HG02840 (cell line): Measurements from ENCODE around the gene CRBN.
A peak's percentile ranks its signal among the peaks of the same experiment; 100 is the strongest.

Experiments used
- ATAC-seq: cut with Tn5 transposase; IDR thresholded peaks from one replicate; pipeline ENCODE4 v1.9.1; 2021; ENCODE audit warnings: mild to moderate bottlenecking, moderate library complexity, moderate number of reproducible peaks; ENCODE audit not compliant: unreplicated experiment, low FRiP score

CRBN gene

DNA sequence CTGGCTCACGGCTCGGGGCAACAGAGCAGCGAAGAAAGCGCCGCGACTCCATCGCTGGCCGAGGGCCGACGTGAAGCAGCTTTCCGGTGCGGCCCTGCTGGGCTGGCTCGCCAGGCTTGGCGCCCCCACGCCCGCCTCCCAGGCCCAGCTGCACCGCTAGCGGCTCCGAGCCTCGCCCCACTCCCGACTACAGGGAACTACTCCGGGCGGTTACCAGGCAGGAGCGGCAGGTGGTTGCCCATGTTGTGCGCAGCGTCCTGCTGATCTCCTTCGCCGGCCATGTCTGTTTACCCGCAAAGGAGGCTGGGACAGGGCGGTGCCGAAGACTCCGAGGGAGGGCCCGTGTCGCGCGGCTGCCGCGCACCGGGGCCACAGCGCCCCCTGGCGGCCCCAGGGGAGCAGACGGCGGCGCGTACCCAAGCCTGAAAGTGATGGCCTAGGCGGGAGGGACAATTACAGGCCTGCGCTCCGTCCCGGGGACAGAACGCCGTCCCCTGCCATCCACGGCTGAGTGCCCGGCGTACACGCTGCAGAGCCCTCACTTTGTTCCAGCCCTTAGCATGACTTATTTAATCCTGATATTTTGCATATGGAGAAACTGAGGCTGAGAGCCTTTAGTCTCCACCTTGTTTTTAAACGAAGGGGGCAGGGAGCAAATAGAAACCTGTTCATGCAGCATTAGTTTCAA lies at the start of gene CRBN:
Gene CRBN (minus strand): TSS at position 285 of the 688 bp plus-strand sequence. CDS start 4 bp downstream, at position 281.
- peak; percentile 100 for ATAC-seq

DNA sequence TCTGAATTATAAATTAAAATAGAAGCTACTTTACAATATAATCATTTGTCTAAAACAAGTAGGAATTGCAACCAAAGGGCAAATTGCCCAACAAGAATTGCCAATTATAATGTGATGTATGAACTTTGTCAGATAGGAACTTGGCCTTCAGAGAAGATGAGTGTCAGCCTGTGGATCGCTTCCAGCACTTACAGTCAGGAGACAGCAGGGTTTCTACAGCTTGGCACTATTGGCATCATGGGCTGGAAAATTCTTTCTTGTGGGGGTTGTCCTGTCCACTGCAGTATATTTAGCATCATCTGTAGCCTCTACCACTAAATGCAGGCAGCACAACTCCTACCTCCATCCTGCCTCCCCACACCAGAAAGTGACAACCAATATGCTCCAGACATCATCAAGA lies 48.1 kb upstream of the CRBN start:
- no peak for ATAC-seq

DNA sequence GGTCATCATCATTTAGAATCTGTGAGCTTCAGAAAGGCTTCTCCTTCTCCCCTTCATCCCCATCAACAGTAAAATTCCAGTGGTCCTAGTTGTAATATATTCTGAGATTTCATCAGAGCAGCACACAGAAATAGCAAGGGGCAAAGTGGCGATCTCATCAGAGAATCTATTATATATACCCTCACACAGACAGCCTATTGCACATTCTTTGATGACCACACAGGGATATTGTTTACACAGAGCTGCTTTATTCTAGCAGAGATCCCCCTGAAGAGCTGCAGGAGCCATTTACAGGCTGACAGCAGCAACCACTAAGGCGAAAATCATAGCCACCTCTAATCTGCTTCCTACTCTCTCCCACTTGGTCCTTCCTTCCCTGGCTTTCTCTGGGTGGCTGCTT lies 42.0 kb upstream of the CRBN start:
- ATAC-seq, result no peak

DNA sequence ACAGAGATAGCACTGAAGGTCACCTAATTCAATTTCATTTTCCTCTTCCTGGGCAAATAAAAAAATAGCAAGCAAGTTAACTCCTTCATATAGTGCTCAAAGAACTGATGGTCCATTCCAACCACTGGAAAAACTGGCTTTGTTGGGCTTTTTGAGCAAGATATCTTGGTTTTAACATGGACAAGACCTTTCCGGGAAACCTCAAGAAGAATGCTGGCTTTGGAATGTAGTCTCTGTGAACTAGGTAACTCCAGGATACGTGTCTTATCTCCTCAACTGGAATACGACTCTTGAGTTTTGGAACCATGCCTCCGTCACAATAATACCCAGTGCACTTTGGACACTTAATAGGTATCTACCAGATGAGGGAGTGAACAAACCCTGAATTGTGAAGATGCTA lies 36.9 kb upstream of the CRBN start:
- no peak for ATAC-seq

DNA sequence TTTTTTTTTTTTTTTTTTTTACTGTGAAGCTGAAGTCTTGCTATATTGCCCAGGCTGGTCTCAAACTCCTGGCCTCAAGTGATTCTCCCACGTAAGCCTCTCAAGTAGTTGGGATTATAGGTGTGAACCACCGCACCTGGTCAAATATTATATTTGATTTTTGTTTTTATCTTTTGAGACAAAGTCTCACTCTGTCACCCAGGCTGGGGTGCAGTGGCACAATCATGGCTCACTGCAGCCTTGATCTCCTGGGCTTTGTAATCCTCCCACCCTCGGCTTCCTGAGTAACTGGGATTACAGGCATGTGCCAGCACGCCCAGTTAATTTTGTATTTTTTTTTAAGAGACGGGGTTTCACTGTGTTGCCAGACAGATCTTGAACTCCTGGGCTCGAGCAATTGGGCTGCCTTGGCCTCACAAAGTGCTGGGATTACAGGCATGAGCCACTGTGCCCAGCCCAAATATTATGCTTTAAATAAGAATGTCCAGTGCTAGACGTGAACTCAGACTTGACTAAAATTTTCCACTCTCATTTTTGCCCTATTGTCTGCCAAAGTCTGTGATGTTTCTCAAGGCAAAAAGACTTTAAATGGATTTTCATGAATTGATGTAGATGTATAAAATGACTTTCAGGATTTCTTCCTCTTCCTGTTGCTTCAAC lies 33.4 kb upstream of the CRBN start:
- no peak for ATAC-seq

DNA sequence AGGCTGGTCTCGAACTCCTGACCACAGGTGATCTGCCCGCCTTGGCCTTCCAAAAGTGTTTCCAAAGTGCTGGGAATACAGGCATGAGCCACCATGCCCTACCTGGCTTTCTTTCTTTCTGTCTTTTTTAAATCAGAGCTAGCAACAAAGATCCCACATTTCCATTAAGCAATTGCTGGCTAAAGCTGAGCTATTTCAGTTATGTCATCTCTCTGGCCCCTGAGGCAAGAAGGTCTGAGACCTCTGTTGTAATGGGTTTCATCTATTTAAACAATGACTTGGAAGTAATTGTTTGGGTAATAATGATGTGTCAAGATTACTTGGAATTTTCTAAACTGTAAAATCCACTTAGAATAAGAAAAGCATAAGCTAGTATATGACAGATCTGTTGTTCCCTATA lies 30.2 kb upstream of the CRBN start:
- no peak for ATAC-seq

DNA sequence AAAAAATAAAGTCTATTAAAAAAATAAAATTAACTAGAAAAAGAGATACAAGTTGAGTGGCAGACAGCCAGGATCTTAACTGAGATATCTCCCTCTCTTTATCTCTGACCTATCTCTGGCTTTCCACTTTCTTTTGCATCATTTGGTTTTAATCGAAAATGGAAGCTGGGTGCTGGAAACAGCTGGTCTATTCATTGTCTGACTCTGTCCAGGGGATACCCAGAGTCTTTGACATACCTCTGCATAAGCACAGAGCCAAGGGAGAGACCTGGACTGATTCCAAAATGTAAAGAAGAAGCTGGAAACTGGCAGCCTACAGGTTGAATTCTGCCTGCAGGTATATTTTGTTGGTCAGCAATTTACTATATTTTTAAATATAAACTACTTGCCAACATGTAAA lies 29.6 kb upstream of the CRBN start:
- no peak for ATAC-seq

DNA sequence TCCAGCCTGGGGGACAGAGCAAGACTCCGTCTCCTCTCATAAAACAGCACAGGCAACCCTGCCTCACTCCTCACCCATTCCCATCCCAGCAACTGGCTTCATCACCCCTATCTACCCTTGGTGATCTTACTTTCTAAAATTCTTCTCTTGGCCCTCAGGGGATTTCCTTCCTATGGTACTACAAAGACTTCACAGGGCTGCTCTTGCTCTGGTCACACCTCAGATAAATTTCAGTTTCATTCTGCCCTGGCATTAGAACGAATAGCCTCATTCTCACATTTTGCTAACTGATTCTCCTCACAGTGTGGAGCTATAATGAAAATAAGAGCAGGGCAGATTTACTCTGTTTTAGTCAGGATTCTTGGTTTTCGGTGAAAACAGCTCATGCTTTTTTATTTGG lies 22.1 kb upstream of the CRBN start:
- peak; percentile 43 for ATAC-seq

DNA sequence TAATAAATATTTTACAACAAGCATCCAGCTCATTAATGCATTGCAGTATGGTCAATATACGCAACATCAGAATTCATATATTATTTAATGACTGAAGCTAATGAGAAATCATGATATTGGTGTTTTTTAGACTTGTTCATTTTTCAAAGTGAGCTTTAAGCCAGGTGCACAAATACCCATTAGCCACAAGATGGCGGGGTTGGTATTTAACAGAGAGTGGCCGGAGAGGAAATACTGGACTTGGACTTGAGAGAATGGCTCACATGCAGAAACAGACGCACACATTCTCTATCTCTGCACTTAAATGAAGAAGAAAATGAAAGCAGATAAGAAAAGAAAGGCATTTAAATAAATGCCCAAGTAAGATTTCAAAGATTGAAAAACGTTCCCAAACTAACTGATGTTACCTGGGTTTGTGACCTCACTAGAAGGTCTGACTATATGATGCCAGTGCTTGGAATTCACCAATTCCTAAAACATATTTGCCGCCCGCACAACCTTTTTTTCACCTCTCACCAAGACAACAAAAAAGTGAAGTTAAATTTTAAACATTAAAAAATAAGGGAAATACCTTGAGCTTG lies 21.2 kb upstream of the CRBN start:
- ATAC-seq, result peak; percentile 55

DNA sequence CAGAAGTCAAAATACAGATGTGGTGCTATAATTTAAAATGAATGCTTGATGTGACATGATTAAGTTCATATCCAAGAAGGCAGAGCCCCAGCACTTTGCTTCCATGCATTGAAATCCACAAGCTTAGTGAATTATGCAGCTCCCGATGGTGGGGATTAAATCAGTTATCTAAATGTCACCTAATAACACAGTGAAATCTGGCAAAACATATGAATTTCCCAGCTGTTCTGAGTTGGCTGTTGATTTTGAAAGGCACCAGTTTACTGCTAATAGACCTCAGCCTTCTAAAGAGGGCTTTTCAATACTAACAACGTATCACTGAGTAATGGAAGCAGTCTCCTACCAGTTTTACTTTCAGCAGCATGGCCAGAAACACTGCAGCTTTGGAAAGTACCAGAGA lies 19.8 kb upstream of the CRBN start:
- ATAC-seq, result no peak

DNA sequence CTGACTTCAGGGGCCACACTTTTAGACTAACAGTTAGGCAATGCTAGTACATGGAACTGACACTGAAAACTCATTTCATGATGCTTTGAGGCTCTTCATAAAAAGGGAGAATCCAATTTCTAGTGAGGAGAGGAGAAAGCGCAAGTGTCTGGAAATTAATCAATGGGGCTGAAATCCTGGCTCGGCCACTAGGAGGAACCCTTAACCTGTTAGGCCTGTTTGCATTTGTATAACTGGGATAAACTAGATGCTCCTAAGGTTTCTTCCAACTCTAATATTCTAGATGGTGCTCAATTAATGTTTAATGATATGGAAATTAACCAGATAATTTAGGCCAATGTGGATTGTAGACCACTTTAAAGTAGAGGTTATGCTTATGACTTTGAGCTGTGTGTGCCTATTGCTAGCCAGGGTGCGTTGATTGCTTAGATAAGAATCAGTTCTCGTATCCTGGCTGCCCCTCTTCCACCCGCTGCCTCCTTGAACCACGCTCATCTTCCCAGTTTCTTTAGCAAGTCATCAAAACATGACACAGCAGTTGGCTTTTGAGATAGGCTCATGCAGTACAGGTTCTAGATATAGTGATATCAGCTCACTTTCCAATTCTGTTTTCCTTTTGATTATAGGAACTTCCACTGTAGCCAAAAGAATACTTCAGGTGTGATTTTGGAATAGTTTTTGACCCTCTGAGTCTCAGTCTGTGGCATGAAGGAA lies 16.8 kb upstream of the CRBN start:
- ATAC-seq, result no peak

DNA sequence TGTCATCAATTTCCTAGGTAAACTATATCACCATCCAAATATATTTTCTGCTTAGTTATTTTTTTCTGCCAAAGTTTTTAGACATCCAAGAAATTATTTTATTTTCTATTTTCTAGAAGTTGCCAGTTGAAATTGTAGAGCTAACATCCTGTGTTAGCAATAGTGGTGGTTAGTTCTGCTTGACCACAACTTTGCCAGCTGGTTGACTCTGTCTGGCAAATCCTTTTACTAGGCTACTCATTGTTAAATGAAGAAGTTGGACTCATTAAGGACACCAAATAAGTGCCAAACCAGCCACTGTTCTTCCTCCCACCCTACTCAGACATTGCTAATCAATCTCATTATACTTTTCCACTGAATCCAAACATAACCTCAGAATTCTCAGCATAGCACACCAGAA lies 15.4 kb upstream of the CRBN start:
- ATAC-seq, result no peak

DNA sequence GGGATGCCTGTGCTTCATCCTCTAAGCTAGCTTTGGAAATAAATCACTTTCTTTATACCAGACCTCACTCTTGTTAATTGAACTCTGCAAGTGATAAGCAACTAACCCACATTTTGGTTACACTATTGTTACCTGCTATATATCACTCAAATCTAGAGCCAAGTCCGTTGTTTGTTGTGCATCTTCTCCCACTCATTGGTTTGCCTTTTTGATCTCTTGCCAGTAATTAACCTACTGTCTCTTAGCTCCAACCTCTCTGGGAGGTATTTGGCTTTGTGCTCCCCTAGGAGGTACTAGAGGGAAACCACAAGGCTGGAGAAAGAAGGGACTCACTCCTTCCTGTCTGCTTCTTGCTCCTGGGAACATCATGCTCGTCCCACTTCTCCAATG lies 12.8 kb upstream of the CRBN start:
- no peak for ATAC-seq

DNA sequence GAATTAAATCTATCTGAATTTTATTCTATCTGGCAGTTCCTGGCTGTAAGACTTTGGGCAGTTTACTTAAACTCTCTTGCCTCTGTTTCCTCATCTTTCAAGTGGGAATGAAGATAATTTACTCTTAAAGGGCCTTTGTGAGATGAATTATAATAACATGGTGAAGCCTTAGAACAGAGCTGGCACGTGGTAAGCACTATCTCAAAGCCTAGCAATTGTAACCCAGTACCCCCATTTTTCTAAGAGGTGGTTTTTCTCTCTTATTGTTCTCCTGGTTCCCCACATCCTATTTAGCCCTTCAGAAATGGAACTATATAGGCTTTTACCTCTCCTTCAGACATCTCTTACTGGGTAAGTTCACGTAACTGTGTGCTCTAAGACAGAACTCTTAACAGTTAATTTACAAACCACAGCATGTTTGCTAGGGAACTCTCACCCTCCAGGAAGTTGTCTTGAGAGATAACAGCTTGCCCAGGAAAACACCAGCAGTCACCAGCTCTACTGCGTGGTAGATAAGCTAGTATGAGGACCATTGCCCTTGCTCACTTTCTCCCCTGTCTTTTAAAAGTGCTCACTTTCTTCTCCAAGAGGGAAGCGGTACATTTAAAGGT lies 12.3 kb upstream of the CRBN start:
- ATAC-seq, result no peak

DNA sequence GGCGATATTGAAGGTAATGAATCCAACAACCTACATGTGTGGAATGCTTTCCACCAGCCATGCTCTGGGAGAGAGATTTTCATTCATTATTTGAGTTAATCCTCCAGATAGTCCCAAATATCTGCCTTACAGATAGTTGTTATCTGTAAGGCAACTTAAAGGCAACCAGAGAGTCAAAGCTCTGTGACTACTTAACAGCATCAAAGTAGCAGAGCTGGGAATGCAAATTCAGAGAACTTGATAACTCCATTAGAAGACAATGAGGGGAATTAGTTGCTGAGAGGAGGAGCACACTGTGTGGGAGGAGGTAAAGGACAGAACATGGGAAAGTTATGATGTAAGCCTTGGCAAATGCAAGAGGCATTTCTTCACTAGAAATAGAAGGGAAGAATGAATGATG lies 10.5 kb upstream of the CRBN start:
- no peak for ATAC-seq

DNA sequence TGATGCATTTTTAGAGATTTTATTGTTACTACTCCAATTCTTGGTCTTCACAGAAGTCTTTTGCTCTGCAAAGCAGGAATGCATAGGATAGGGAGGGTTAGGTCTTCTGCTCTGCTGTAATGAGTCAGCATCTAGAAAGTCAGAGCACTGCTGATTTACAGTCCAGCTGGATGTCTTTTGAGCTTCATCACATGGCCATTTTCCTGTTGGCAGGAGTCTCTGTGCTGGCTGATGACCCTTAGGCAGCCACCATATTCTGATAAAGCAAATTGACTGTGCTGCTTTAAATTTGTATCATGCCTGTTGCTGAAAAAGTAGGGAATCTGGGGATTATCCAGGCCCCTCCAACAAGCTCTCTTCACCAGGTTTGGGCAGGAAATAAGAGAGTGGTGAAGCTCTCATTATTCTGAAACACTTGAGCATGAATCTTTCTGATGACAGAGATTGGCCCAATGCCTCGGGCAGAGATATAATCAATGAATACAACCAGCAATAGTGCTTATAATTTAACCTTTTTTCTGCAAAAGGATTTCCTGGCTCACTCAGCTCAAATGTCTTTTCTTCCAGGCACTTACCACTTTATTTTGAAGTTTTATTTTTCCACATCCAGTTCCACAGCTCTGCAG lies 9.7 kb upstream of the CRBN start:
- ATAC-seq, result no peak

DNA sequence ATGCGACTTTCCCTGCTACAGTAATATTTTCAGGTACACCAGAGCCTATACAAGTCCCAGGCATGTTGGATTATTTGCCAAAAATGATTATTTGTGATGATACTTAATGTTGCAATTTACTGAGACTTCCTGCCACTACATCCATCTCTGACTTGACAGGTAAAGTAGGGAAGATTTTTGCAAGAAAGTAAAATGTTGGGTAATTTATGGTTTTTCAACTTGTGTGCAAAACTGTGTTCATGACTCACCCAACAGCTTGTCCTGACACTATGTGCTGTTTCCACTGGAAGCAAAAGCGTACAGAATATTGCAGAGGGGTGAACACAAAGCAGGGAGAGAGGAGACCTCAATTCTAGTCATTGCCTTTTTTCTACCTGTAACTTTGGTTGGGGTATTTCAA lies 5.4 kb upstream of the CRBN start:
- ATAC-seq, result no peak

DNA sequence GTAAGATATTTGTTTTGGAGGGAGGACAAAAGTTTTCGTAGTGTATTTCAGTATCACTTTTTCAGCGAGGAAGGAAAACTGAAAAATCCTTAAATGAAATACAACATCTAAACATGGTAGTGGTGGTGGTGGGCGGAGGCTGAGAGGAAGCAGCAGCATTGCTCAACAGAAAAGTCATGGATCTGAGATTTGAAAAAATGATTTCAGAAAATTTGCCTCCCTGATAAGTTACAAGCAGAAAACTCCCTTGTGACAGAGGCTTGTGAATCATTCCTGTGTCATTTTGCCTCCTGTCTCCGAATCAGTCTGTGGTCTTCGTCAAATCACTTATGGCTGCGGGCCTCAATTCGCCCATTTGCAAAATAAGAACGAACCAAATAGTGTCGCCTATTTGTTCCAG lies 965 bp upstream of the CRBN start:
- ATAC-seq, result no peak

DNA sequence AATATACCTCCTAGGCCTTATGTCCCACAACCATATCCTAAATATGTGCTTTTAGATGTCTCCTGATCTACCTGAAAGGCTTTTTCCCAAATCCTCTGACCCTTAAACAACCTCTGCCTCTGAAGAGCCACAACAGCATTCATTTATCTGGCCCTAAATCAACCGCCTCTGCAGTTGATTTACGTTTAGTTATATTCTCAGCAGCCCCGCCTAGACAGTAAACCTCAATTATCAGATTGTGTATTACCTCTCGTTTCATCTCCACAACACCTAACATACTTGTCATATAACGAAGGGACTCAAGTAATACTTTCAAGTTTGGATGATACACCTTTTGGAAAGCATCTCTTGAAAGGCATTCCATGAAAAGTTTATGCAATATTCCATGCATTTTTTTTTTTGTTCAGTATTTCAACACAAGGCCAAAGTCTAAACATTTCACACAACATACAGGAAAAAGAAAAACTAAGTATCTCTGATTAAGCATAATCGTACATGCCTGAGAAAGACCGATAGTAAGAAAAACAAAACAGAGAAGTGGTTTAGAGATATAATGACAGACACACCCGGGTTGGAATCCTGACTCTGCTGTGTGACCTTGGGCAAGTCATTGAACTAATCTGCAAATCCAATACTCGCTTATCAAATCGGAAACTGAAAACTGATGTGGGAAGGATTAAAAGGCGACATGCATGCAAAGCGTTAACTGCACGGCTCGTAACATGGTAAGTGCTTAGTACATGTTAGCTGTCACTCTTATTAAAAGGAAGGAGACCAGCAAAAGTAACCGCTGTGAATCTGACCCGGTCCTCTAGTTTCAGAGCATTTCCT lies 778 bp downstream of the CRBN start:
- ATAC-seq, result no peak
